CD4-positive, alpha-beta T cell treated with Interleukin-10 for 1 hour (primary cell): ENCODE data around the gene ADK.
A peak's percentile ranks its signal among the peaks of the same experiment; 100 is the strongest.

Experiments
- DNase-seq: peaks from one replicate; pipeline ENCODE4 v3.0.0-alpha.2; 2020

ADK gene

GRCh38 chr10:74690393-74690792 is 539.4 kb downstream of the ADK start:
- no peak for DNase-seq

- no peak for DNase-seq
Observed at GRCh38 chr10:74691164-74691563, 540.1 kb downstream of the ADK start.

DNA sequence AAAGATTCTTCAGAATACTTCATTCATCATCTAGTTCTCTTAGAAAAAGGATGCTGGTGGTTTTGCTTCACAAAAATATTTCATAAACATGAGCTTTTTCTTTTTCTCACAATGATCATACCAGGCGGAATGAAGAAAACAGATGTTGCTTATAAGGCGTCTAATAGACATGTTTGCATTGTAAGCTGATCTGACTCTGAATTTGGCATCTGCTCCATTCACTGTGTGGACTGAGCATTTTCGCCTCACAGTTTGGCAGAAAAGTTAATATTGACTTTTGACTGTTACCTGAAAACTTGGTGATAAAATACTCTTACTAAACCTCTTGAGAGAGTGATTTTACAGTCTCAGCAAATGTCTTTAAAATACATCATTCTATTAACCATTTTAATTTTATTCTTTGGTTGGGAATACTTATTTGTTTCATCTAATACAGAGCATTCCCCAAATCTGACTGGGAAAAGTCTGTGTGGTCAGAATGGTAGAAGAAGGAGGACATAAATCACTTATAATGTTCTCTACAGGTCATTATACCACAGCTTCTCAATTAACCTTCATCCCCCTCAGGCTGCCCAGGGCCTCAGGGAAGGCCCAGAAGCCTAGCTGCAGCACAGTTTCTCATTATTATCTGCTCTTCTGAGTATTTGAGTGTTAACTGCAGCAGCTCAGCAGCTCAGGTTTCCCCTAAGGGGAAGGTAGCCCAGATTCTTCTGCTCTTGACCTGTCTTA is 553.8 kb downstream of the ADK start:
- no peak for DNase-seq

GRCh38 chr10:74705358-74705980 is 554.4 kb downstream of the ADK start:
- DNase-seq: no peak

GRCh38 chr10:74706966-74707365 is 555.9 kb downstream of the ADK start:
- DNase-seq: no peak

DNA sequence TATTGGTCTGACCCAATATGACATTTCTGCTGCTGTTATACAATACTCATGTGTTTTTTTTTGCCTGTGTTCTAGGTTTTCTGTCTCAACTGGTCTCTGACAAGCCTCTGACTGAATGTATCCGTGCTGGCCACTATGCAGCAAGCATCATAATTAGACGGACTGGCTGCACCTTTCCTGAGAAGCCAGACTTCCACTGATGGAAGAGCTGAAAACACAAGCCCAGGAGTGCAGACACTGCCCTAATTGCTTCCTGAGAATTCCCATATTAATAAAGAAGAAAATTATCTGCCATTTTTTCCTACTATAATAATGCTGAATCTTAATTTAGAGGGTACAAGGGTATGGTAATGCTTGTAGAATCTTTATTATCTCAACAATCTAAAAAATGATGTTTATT is 557.2 kb downstream of the ADK start:
- no peak for DNase-seq

GRCh38 chr10:74718208-74718607 is 567.2 kb downstream of the ADK start:
- no peak for DNase-seq

GRCh38 chr10:74728225-74728624 is 577.2 kb downstream of the ADK start:
- DNase-seq: no peak

GRCh38 chr10:74730246-74730645 is 579.2 kb downstream of the ADK start:
- DNase-seq: no peak

GRCh38 chr10:74733612-74734011 is 582.6 kb downstream of the ADK start:
- no peak for DNase-seq

GRCh38 chr10:74736029-74736428 is 585.0 kb downstream of the ADK start:
- no peak for DNase-seq

DNA sequence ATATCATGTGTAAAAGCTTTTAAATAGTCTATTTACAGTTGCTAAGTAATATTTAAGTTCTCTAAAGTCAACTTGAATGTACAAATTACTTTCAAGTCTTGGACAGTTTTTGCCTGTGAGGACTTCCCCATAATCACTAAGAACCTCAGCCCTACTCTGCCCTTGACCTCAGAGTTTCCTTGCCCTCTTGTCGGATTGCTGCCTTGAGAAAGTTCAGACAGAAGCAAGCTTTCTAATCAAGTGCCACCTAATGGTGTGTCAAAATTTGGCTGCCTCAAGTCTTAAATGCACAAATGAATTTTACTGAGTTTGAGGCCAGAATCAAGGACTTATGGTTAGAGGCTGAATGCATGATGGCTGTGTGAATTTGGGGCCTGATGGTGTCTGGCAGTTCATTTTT is 587.0 kb downstream of the ADK start:
- no peak for DNase-seq

DNA sequence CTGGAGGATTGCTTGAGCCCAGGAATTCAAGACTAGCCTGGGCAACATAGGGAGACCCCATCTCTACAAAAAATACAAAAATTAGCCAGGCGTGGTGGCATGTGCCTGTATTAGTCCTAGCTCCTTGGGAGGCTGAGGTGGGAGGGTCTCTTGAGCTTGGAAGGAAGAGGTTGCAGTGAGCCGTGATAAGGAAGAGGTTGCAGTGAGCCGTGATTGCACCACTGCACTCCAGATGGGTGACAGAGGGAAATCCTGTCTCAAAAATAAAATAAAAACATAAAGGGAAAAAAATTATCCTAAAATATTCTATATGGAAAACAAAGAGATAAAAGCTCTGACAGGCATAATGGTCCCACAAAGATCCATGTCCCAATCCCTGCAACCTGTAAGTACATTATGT is 587.5 kb downstream of the ADK start:
- no peak for DNase-seq

GRCh38 chr10:74738985-74739567 is 588.1 kb downstream of the ADK start:
- peak; percentile 52 for DNase-seq

DNA sequence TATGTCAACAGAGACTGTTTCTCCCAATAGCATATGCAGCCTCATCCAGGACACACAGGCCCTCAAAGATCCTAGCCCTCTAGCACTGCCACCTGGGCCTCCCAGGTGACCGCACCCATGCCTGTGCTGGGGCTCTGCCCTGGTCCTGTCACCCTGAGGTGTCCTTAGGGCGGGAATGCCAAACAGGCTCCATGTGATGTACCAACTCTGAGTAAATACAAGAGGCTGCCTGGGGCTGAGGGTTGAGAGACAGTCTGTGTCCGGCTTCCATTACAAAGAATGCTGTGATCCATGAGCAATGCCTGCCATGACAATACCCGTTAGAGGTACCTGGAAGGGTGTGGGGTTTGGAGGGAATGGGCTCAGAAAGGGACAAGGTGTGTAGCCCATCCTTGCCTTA is 592.4 kb downstream of the ADK start:
- no peak for DNase-seq

DNA sequence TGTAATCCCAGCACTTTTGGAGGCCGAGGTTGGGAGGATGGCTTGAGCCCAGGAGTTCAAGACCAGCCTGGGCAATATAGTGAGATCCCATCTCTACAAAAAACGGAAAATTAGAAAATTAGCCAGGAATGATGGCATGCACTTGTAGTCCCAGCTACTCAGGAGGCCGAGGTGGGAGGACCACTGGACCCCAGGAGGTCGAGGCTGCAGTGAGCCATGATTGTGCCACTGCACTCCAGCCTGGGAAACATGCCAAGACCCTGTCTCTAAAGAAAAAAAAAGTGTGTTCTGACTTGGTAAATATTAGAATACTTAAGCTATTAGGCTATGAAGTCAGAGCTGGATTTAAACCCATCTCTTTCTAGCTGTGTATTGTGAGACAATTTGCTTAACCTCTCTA is 594.4 kb downstream of the ADK start:
- no peak for DNase-seq

DNA sequence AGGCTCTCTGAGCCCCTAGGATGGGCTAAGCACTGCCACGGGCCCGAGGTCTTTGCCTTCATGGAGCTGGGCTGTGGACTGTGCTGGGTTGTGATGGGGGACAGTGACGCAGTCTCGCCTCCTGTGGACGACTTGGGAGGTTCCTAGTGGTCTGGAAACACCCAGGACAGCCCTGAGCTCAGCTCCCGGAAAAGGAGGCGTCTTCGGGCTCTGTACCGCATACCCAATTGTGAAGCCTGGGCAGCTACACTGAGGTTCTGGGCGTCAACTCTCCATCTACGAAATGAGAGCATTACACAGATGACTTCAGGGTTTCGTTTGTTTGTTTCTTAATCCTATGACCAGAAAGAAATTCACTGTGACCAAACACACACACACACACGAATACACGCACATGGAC is 595.8 kb downstream of the ADK start:
- DNase-seq: no peak

GRCh38 chr10:74748468-74749031 is 597.5 kb downstream of the ADK start:
- no peak for DNase-seq

DNA sequence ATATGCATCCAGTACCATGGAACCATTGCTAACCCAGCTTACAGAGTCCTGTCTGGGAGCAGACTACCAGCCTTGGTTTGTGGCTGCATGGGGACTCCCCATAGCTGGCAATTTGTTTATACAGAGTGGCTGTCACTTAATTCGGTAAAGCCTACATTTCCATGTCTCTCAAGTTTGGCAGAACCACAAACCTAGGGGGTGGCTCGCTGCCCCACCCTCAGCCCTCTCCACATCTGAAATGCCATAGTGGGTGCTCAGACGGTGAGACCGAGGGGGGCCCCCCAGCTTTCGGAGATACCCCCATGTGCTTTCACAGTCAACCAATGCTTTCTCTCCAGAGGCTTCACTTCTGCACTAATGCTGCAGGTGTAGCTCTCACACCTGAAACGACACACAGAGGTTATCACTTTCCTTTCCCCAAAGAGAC is 599.8 kb downstream of the ADK start:
- peak; percentile 14 for DNase-seq

- DNase-seq: no peak
Observed at GRCh38 chr10:74752371-74753040, 601.5 kb downstream of the ADK start.

DNA sequence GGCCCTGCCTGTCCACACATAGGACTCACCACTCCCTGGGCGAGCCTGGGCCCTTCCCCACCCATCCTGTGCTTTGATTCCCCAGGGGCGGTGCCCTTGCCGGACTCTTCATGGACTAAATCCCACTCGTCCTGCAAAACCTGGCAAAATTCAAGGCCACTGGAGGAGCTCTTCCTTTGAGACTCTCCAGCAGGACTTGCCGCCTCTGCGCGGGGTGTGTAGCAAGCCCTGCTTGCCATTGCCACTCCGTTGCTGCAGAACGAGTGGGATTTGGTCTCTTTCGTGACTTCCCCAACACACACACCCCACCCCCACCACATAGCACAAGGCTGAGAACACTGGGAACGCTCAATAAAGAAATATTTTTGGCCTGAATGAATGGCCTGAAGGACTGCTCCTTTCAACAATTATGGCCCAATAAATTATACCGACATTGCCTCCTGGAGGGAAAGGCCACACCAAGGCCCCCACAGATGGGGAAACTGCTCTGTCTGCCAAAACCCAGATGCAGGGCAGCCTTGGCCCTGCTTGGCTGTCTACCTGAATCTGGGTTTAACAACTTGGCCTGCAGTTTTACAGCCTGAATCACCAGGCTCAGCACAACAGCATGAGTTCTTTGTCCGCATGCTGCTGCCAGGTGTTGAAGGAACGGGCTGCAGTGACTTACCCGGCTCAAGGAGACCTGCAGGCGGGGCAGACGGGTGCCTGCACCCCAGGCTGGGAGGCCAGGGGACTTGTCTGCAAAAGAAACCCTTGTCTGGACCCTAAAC is 602.6 kb downstream of the ADK start:
- no peak for DNase-seq

DNA sequence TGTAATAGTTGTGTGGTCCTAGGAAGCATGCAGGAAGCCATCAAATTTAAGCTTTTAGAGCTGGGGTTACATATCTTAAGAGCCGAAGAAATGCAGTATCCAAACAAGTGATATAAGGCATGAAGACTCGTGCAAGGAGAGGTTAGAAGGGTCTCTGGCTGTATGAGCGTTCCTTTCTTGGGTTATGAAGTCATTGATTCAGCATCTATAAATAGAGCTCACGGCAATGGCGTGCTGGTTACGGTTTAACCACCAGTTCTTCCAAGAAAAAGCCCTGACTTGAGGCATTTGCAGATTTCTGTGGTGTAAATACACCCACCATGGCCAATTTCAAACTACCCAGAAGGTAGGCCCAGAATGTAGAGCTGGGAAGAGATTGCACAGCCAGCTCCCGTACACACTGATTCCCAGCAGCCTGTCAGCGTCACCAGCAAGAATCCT is 603.4 kb downstream of the ADK start:
- no peak for DNase-seq

DNA sequence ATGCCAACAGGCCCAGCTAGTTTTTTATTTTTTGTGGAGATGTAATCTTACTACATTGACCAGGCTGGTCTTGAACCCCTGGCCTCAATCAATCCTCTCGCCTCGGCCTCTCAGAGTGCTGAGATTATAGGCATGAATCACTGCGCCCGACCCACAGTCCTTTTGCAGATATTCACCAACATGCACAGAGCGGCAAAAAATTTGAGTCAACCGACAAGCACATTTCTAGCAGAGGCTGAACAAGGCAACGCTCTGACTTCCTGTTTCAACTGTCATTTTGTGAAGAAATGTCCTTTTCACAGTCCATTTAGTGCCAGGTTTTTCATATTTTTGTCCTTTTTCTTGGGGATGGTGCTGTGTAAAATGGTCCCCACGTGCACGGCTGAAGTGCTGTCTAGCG is 604.3 kb downstream of the ADK start:
- DNase-seq: no peak
